Nephron progenitor cell (in vitro differentiated cells): ENCODE data around the gene ZSWIM3.

Source experiments
- DNase-seq: peaks from one replicate; pipeline ENCODE4 v3.0.0; 2021
- H3K27ac Mint-ChIP-seq: 2 replicates; pipeline ENCODE4 v1.8.0; 2021; ENCODE audit warnings: mild to moderate bottlenecking, moderate library complexity, mixed read lengths
- H3K27me3 Mint-ChIP-seq: 2 replicates; pipeline ENCODE4 v1.8.0; 2021; ENCODE audit warnings: mild to moderate bottlenecking, low read depth, mixed read lengths; ENCODE audit not compliant: poor library complexity
- H3K36me3 Mint-ChIP-seq: 2 replicates; pipeline ENCODE4 v1.8.0; 2021; ENCODE audit warnings: low read depth, mixed read lengths
- H3K4me1 Mint-ChIP-seq: 2 replicates; pipeline ENCODE4 v1.8.0; 2021; ENCODE audit warnings: mixed read lengths
- H3K4me3 Mint-ChIP-seq: 2 replicates; pipeline ENCODE4 v1.8.0; 2021; ENCODE audit warnings: mild to moderate bottlenecking, moderate library complexity, mixed read lengths
- H3K9me3 Mint-ChIP-seq: 2 replicates; pipeline ENCODE4 v1.8.0; 2021; ENCODE audit warnings: mild to moderate bottlenecking, moderate library complexity, mixed read lengths
- TF ChIP-seq, protein P1 (sequence below): fragments of 200-600 bp; sonication (generic); IDR thresholded peaks from 2 replicates; pipeline ENCODE4 v1.5.0; 2021; ENCODE audit warnings: antibody characterized with exemption

Gene ZSWIM3

DNA sequence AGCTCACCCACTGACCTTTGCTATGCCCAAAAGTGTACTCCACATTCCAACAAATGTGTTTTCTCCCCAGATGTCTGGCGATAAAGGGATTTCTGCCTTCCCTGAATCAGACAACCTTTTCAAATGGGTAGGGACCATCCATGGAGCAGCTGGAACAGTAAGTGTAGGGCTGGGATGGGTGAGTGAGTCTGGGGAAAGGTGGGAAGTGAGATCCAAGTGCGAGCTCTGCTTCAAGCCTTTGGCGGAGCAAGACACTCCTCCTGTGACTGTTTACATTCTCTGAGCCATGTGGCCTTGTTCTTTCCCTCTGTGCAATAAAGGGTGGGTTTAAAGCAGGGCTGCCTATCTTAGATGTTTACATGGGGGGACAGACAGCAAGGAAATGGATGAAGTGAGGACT is 43.1 kb upstream of the ZSWIM3 start:
- no peaks in the 10 kb centered on the region for H3K9me3 Mint-ChIP-seq
- H3K4me1 Mint-ChIP-seq = peaks cover 41% of the 10 kb centered on the region
- peak overlapping the region; percentile 19 for H3K27ac Mint-ChIP-seq
- no peak for DNase-seq
- peak overlapping the region; percentile 30 for H3K4me3 Mint-ChIP-seq
- peaks cover under 1% of the 10 kb centered on the region for H3K27me3 Mint-ChIP-seq
- TF ChIP-seq, protein P1, sequence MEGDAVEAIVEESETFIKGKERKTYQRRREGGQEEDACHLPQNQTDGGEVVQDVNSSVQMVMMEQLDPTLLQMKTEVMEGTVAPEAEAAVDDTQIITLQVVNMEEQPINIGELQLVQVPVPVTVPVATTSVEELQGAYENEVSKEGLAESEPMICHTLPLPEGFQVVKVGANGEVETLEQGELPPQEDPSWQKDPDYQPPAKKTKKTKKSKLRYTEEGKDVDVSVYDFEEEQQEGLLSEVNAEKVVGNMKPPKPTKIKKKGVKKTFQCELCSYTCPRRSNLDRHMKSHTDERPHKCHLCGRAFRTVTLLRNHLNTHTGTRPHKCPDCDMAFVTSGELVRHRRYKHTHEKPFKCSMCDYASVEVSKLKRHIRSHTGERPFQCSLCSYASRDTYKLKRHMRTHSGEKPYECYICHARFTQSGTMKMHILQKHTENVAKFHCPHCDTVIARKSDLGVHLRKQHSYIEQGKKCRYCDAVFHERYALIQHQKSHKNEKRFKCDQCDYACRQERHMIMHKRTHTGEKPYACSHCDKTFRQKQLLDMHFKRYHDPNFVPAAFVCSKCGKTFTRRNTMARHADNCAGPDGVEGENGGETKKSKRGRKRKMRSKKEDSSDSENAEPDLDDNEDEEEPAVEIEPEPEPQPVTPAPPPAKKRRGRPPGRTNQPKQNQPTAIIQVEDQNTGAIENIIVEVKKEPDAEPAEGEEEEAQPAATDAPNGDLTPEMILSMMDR = no peak
- H3K36me3 Mint-ChIP-seq = peaks cover 55% of the 10 kb centered on the region

DNA sequence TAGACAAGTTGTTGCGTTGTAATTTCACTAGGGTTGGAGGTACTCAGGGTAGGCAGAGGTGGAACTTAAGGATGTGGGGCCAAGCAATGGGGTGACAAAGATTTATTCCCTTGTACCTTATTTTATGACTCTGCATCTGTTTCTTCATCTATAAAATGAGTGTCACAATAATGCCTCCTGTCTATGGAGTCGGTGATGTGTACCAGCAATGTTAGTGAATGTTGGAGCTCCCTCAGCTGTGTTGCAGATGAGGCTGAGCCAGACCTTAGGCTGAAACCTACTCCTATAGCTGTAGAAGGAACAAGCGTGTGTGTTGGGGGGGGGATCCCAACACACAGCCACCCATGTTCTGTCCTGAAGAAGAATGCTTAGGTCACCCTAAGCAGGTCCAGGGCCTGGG is 40.5 kb upstream of the ZSWIM3 start:
- peak overlapping the region; percentile 95 for H3K27ac Mint-ChIP-seq
- no peaks in the 10 kb centered on the region for H3K9me3 Mint-ChIP-seq
- H3K27me3 Mint-ChIP-seq = peaks cover 7% of the 10 kb centered on the region
- TF ChIP-seq, protein P1 = no peak
- H3K4me3 Mint-ChIP-seq = no peak overlapping the region
- no peak for DNase-seq
- H3K4me1 Mint-ChIP-seq = peaks cover 43% of the 10 kb centered on the region
- peaks cover 28% of the 10 kb centered on the region for H3K36me3 Mint-ChIP-seq

DNA sequence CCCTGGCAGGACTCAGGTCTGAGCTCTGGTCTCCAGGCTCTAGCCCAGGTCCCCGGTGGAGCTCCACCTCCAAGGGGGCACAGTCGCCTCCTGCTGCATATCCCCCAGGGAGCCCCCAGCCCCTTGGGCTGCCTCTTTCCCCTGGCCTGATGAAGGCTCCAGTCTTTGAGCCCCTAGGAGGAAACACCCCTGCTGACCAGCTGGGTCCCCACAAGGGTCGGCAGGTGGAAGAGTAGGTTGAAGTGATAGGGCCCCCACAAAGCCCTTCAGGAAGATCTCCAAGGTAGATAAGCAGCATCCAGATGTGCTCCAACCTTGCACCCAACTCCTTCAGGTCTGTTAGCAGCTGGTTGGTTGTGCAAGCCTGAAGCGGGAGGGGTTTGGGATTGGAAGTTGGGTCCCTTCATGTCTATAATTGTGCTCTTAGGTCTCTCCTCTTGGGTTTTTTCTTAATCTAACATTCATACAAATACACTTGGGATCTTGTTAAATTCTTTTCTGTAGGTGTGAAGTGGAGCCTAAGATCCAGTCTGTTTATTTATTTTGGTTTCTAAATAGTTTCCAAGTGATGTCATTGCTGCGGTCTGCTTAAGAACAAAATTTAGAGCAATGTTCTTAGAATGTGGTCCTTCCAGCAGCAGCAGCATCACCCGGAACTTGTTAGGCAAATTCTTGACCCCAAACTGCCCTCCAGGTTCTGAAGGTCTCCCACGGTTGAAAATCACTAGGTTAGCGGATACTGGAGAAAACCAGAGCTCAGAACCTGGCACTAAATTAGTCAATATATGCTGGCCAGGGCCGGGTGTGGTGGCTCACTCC is 39.8 kb upstream of the ZSWIM3 start:
- H3K27ac Mint-ChIP-seq = peak overlapping the region; percentile 88
- H3K36me3 Mint-ChIP-seq = peaks cover 26% of the 10 kb centered on the region
- H3K27me3 Mint-ChIP-seq = peaks cover 11% of the 10 kb centered on the region
- no peak for DNase-seq
- H3K4me3 Mint-ChIP-seq = no peak overlapping the region
- no peaks in the 10 kb centered on the region for H3K9me3 Mint-ChIP-seq
- TF ChIP-seq, protein P1 = no peak
- H3K4me1 Mint-ChIP-seq = peaks cover 49% of the 10 kb centered on the region

DNA sequence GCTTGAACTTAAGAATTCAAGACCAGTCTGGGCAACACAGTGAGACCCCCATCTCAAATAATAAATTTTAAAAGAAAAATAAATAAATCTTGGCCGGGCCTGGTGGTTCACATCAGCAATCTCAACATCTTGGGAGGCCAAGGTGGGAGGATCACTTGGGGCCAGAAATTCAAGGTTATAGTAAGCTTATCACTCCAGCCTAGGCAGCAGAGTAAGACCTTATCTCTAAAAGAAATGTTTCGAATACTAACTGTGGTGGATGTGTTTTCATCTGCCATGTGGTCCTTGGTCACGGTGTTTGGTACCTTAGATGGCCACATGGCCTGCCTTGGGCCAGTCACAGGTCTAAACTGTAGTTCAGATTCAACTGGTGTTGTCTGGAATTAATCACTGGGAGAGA is 39.2 kb upstream of the ZSWIM3 start:
- Mint-ChIP-seq H3K27ac (no peak overlapping the region), H3K4me3 (no peak overlapping the region), H3K9me3 (no peaks in the 10 kb centered on the region), H3K27me3 (peaks cover 17% of the 10 kb centered on the region), H3K4me1 (peaks cover 47% of the 10 kb centered on the region), H3K36me3 (peaks cover 22% of the 10 kb centered on the region)
- TF ChIP-seq, protein P1 = no peak
- DNase-seq = no peak

DNA sequence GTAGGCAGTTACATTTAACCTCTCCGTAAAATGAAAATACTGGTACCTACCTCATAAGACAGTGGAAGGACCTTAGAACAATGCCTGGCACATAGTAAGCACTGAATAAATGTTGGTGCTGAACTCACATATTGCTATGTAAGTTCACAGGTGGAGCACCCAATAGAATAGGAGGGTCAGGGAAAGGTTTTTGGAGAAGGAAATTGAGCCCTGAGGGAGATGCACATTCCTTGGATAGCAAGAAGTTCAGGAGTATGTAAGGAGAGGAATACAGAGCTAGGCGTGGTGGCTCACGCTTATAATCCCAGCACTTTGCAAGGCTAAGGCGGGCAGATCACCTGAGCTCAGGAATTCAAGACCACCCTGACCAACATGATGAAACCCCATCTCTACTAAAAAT is 37.9 kb upstream of the ZSWIM3 start:
- no peak for DNase-seq

More for the DNA sequence above, 37.9 kb upstream of the ZSWIM3 start:
- peaks cover 29% of the 10 kb centered on the region for H3K27me3 Mint-ChIP-seq
- TF ChIP-seq, protein P1 = no peak
- no peak overlapping the region for H3K4me3 Mint-ChIP-seq
- H3K27ac Mint-ChIP-seq = no peak overlapping the region
- H3K4me1 Mint-ChIP-seq = peaks cover 49% of the 10 kb centered on the region
- no peaks in the 10 kb centered on the region for H3K9me3 Mint-ChIP-seq
- peaks cover 19% of the 10 kb centered on the region for H3K36me3 Mint-ChIP-seq
